Peyer's patch (tissue), 4 donors: ENCODE results near the gene OR5H15.
"Not testable (repeated sequence)": the region's sequence is repeated elsewhere in the genome, so short reads cannot be mapped to it uniquely, and the experiment has no call there.

Experiments used
- CTCF ChIP-seq, 6 experiments: fragments of 450-650 bp in 4 of 6; fragments of 200-600 bp in 2 of 6; sonication (generic) in 1 of 6; IDR thresholded peaks; one replicate each; pipeline ENCODE4 v1.5.1; 2017 to 2019; ENCODE audit warnings: antibody characterized with exemption in 6 of 6, mild to moderate bottlenecking in 3 of 6, moderate library complexity in 1 of 6
- POLR2A ChIP-seq, 2 donors: fragments of 450-650 bp; IDR thresholded peaks; one replicate each; pipeline ENCODE4 v1.5.1; 2017; ENCODE audit warnings: antibody characterized with exemption in 2 of 2, mild to moderate bottlenecking in 2 of 2, moderate library complexity in 2 of 2

GRCh38 chr3:98196293-98196692 lies 29.8 kb downstream of the OR5H15 start:
- not testable (repeated sequence) for TF ChIP-seq CTCF, POLR2A (IDR thresholded peaks at IDR 0.05)
